Measurements from ENCODE around the gene SOX18.

DNA sequence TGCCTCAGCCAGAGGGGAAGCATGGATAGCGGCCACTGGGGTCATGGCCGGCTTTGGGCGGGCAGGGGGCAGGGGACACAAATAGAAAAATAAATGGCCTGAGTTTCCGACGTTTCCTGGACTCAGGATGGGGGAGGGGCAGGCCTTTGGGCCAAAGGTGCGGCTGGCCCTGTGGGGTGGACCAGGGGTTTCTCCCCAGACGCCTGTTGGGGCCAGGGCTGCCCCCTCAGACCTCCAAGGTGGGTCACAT, 7.1 kb upstream of the SOX18 start:
- no peak for TF ChIP-seq RARB (CRISPR knock-in tag; IDR thresholded peaks at IDR 0.05)
- TF ChIP-seq, protein P1, sequence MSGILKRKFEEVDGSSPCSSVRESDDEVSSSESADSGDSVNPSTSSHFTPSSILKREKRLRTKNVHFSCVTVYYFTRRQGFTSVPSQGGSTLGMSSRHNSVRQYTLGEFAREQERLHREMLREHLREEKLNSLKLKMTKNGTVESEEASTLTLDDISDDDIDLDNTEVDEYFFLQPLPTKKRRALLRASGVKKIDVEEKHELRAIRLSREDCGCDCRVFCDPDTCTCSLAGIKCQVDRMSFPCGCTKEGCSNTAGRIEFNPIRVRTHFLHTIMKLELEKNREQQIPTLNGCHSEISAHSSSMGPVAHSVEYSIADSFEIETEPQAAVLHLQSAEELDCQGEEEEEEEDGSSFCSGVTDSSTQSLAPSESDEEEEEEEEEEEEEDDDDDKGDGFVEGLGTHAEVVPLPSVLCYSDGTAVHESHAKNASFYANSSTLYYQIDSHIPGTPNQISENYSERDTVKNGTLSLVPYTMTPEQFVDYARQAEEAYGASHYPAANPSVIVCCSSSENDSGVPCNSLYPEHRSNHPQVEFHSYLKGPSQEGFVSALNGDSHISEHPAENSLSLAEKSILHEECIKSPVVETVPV (CRISPR knock-in tag; IDR thresholded peaks at IDR 0.05) = no peak
- TF ChIP-seq, protein P2, sequence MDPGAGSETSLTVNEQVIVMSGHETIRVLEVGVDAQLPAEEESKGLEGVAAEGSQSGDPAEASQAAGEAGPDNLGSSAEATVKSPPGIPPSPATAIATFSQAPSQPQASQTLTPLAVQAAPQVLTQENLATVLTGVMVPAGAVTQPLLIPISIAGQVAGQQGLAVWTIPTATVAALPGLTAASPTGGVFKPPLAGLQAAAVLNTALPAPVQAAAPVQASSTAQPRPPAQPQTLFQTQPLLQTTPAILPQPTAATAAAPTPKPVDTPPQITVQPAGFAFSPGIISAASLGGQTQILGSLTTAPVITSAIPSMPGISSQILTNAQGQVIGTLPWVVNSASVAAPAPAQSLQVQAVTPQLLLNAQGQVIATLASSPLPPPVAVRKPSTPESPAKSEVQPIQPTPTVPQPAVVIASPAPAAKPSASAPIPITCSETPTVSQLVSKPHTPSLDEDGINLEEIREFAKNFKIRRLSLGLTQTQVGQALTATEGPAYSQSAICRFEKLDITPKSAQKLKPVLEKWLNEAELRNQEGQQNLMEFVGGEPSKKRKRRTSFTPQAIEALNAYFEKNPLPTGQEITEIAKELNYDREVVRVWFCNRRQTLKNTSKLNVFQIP (CRISPR knock-in tag; IDR thresholded peaks at IDR 0.05; ENCODE audit: borderline replicate concordance, low read depth) = no peak
- TF ChIP-seq CSDC2 (CRISPR knock-in tag; IDR thresholded peaks at IDR 0.05) = no peak
- no peak for TF ChIP-seq TOX (CRISPR knock-in tag; IDR thresholded peaks at IDR 0.05; ENCODE audit: borderline replicate concordance)
- no peak for TF ChIP-seq ISL1 (CRISPR knock-in tag; IDR thresholded peaks at IDR 0.05)
- no peak for TF ChIP-seq ZNF70 (CRISPR knock-in tag; IDR thresholded peaks at IDR 0.05)
- no peak for TF ChIP-seq BACH2 (CRISPR knock-in tag; IDR thresholded peaks at IDR 0.05; ENCODE audit: borderline replicate concordance)
- TF ChIP-seq, protein P3, sequence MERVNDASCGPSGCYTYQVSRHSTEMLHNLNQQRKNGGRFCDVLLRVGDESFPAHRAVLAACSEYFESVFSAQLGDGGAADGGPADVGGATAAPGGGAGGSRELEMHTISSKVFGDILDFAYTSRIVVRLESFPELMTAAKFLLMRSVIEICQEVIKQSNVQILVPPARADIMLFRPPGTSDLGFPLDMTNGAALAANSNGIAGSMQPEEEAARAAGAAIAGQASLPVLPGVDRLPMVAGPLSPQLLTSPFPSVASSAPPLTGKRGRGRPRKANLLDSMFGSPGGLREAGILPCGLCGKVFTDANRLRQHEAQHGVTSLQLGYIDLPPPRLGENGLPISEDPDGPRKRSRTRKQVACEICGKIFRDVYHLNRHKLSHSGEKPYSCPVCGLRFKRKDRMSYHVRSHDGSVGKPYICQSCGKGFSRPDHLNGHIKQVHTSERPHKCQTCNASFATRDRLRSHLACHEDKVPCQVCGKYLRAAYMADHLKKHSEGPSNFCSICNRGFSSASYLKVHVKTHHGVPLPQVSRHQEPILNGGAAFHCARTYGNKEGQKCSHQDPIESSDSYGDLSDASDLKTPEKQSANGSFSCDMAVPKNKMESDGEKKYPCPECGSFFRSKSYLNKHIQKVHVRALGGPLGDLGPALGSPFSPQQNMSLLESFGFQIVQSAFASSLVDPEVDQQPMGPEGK (CRISPR knock-in tag; IDR thresholded peaks at IDR 0.05; ENCODE audit: borderline replicate concordance) = no peak
- no peak for TF ChIP-seq ARNTL (CRISPR knock-in tag; IDR thresholded peaks at IDR 0.05; ENCODE audit: borderline replicate concordance, low read depth)
- no peak for TF ChIP-seq ZFP3 (CRISPR knock-in tag; IDR thresholded peaks at IDR 0.05)
- TF ChIP-seq, protein P4, sequence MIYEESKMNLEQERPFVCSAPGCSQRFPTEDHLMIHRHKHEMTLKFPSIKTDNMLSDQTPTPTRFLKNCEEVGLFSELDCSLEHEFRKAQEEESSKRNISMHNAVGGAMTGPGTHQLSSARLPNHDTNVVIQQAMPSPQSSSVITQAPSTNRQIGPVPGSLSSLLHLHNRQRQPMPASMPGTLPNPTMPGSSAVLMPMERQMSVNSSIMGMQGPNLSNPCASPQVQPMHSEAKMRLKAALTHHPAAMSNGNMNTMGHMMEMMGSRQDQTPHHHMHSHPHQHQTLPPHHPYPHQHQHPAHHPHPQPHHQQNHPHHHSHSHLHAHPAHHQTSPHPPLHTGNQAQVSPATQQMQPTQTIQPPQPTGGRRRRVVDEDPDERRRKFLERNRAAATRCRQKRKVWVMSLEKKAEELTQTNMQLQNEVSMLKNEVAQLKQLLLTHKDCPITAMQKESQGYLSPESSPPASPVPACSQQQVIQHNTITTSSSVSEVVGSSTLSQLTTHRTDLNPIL (CRISPR knock-in tag; IDR thresholded peaks at IDR 0.05; ENCODE audit: low read depth) = no peak
- no peak for TF ChIP-seq ZNF8 (CRISPR knock-in tag; IDR thresholded peaks at IDR 0.05)
